HepG2 (cell line): ENCODE results near the gene SYCE1. TPM values are rescaled to one million over a fixed set of nuclear protein-coding genes. Genes with fewer than 3 reads are reported as not detected.

ENCODE experiments used
- ATAC-seq: fragments of 200-7000 bp; cut with Tn5 transposase; 3 replicates; pipeline ENCODE4 v1.9.1; 2020; ENCODE audit warnings: mild to moderate bottlenecking, moderate library complexity
- BruUV-seq: library from RNA; stranded (reverse); fragments of 400-500 nt; replicated peaks from 2 replicates; lab custom pipeline; 2021; lab: Mats Ljungman, UMichigan
- CTCF ChIA-PET: fragments of 300-600 bp; formaldehyde crosslinking; extraction: SDS; loops from one replicate; lab custom pipeline; 2021; ENCODE audit warnings: low total read pairs, inconsistent platforms, low intra/inter-chr PET ratio; lab: Yijun Ruan, JAX
- POLR2A ChIA-PET: fragments of 350-600 bp; sonication (Branson Sonifier 250); formaldehyde crosslinking; loops from one replicate; lab custom pipeline; 2020; ENCODE audit warnings: antibody characterized with exemption, inconsistent platforms; lab: Yijun Ruan, JAX
- DNase-seq: peaks from one replicate; pipeline ENCODE4 v3.0.0-alpha.2; 2015; ENCODE audit warnings: low spot score
- FAIRE-seq: peaks from 3 replicates; lab custom pipeline; 2011; peaks lifted over from hg19 to GRCh38; lab: Jason Lieb, UNC
- H2AFZ ChIP-seq: one replicate; pipeline ENCODE4 v1.6.1; 2011; ENCODE audit warnings: low read length, inconsistent platforms
- H3K27ac ChIP-seq: fragments of 300-600 bp; 3 replicates; pipeline ENCODE4 v1.8.0; 2011; ENCODE audit warnings: mixed run types, mild to moderate bottlenecking, mixed read lengths, low read length, inconsistent platforms; ENCODE audit not compliant: insufficient read depth; ENCODE audit errors: extremely low read length
- H3K27me3 ChIP-seq, 2 experiments: fragments of 200-600 bp in 1 of 2; 2 replicates in 1 of 2; 3 replicates in 1 of 2; pipeline versions ENCODE4 v1.6.0 to v1.8.0; 2011; ENCODE audit warnings: low read length in 2 of 2, mild to moderate bottlenecking in 2 of 2, moderate library complexity in 2 of 2, inconsistent platforms in 1 of 2; ENCODE audit not compliant: insufficient read depth in 2 of 2, control insufficient read depth in 1 of 2
- H3K36me3 ChIP-seq, 2 experiments: fragments of 200-600 bp in 1 of 2; replicated peaks in 1 of 2; 2 replicates in 1 of 2; 3 replicates in 1 of 2; pipeline versions ENCODE4 v1.5.1 to v1.8.0; 2011; ENCODE audit warnings: low read length in 2 of 2, inconsistent platforms in 1 of 2; ENCODE audit not compliant: insufficient read depth in 2 of 2, control insufficient read depth in 1 of 2
- H3K4me1 ChIP-seq: 2 replicates; pipeline ENCODE4 v1.5.1; 2012; ENCODE audit warnings: low read length, inconsistent platforms; ENCODE audit not compliant: insufficient read depth
- H3K4me2 ChIP-seq: 2 replicates; pipeline ENCODE4 v1.6.0; 2011; ENCODE audit warnings: low read depth, low read length, inconsistent platforms
- H3K4me3 ChIP-seq, 3 experiments: fragments of 200-600 bp in 1 of 3; sonication (generic), shearing (Covaris generic) in 1 of 3; replicated peaks in 1 of 3; 2 replicates each; pipeline ENCODE4 v1.5.1; 2011 to 2016; ENCODE audit warnings: low read length in 3 of 3, inconsistent platforms in 2 of 3, low read depth in 2 of 3, mild to moderate bottlenecking in 2 of 3, control low read depth in 1 of 3, mixed read lengths in 1 of 3; ENCODE audit not compliant: insufficient read depth in 1 of 3
- H3K79me2 ChIP-seq: one replicate; pipeline ENCODE4 v1.6.1; 2011; ENCODE audit warnings: low read length, inconsistent platforms; ENCODE audit not compliant: insufficient read depth
- H3K9ac ChIP-seq: 2 replicates; pipeline ENCODE4 v1.6.0; 2011; ENCODE audit warnings: mild to moderate bottlenecking, low read depth, low read length, inconsistent platforms; ENCODE audit not compliant: insufficient read depth
- H3K9me3 ChIP-seq: 2 replicates; pipeline ENCODE4 v1.5.1; 2012; ENCODE audit warnings: mild to moderate bottlenecking, low read length
- H4K20me1 ChIP-seq: 2 replicates; pipeline ENCODE4 v1.6.0; 2011; ENCODE audit warnings: inconsistent platforms, mild to moderate bottlenecking, low read length, moderate library complexity; ENCODE audit not compliant: insufficient read depth
- HNF1B ChIP-seq: sonication (generic); formaldehyde crosslinking; IDR thresholded peaks from 2 replicates; pipeline ENCODE4 v1.5.1; 2020; ENCODE audit warnings: mild to moderate bottlenecking, moderate library complexity, missing genetic modification reagents
- NBN ChIP-seq: fragments of 450-650 bp; conservative IDR thresholded peaks from 2 replicates; pipeline ENCODE4 v1.6.1; 2017
- NCOA5 ChIP-seq: sonication (generic); formaldehyde crosslinking; IDR thresholded peaks from 2 replicates; pipeline ENCODE4 v1.4.0; 2020; ENCODE audit warnings: missing genetic modification reagents
- NR1H2 ChIP-seq: sonication (generic); formaldehyde crosslinking; IDR thresholded peaks from 2 replicates; pipeline ENCODE4 v1.8.1; 2022; ENCODE audit warnings: low read depth, missing genetic modification reagents, borderline replicate concordance
- TBP ChIP-seq: sonication (generic); formaldehyde crosslinking; IDR thresholded peaks from 2 replicates; pipeline ENCODE4 v1.5.0; 2020; ENCODE audit warnings: missing genetic modification reagents
- TRAFD1 ChIP-seq: sonication (generic); formaldehyde crosslinking; IDR thresholded peaks from 2 replicates; pipeline ENCODE4 v1.5.1; 2020; ENCODE audit warnings: missing genetic modification reagents, mild to moderate bottlenecking, borderline replicate concordance
- ZFP91 ChIP-seq: sonication (generic); formaldehyde crosslinking; IDR thresholded peaks from 2 replicates; pipeline ENCODE4 v1.9.0; 2022; ENCODE audit warnings: missing genetic modification reagents, mild to moderate bottlenecking, borderline replicate concordance
- ZNF256 ChIP-seq: sonication (generic); formaldehyde crosslinking; conservative IDR thresholded peaks from 2 replicates; pipeline ENCODE4 v1.4.0; 2020; ENCODE audit warnings: missing genetic modification reagents
- ZNF547 ChIP-seq: sonication (generic); formaldehyde crosslinking; IDR thresholded peaks from 2 replicates; pipeline ENCODE4 v1.5.1; 2020; ENCODE audit warnings: mild to moderate bottlenecking, missing genetic modification reagents
- ZNF883 ChIP-seq: sonication (generic); formaldehyde crosslinking; IDR thresholded peaks from 2 replicates; pipeline ENCODE4 v1.5.1; 2020; ENCODE audit warnings: mild to moderate bottlenecking, missing genetic modification reagents; ENCODE audit errors: not compliant biosample characterization
- WGBS: methylation state at CpG from one replicate; pipeline ENCODE4 v1.1.6; 2017; ENCODE audit warnings: low lambda C conversion rate; 5-methylcytosine and 5-hydroxymethylcytosine counted together
- in situ Hi-C: cut with HindIII; loops from 2 replicates; pipeline ENCODE4 v1.10.0; 2017; ENCODE audit warnings: low pct_unique_long_range_greater_than_20kb; ENCODE audit not compliant: extremely low pct_ligation_motif_present
- intact Hi-C: fragments of 100-400 bp; cut with micrococcal nuclease; formaldehyde crosslinking; loops from one replicate; pipeline ENCODE4 v1.10.0; 2022; ENCODE audit not compliant: unreplicated experiment
- polyA plus RNA-seq, 8 experiments: library from polyadenylated mRNA; depleted of rRNA in 3 of 8; stranded (reverse) in 7 of 8; unstranded in 1 of 8; fragments of >200 nt; fragmentation: Illumina TruSeq in 4 of 8; extraction: Trizol in 4 of 8; gene quantifications; 2 replicates each; pipeline versions ENCODE4 v1.2.1 to v1.2.3, GENCODE V29; 2011 to 2016; ENCODE audit warnings: low read depth in 4 of 8, missing spikeins in 1 of 8, mixed read lengths in 1 of 8; ENCODE audit not compliant: insufficient read depth in 1 of 8
- total RNA-seq, 5 experiments: library from RNA; depleted of rRNA; stranded (reverse); fragments of >200 nt; fragmentation: Illumina TruSeq; extraction: Trizol; gene quantifications; 2 replicates each; pipeline ENCODE4 v1.2.3, GENCODE V29; 2016; ENCODE audit warnings: low read depth in 1 of 5

Gene SYCE1
- total and polyA plus RNA-seq, 2 of the 13 experiments (the other 11 are each of a cell fraction or from before 2014, with no cell fraction given), result not detected

GRCh38 chr10:133614830-133615580 is 49.6 kb upstream of the SYCE1 start:
- intact Hi-C loops, result no loop called here
- 56% methylated on average over 6 of the region's 10 CpGs for WGBS

More at GRCh38 chr10:133614830-133615580, 49.6 kb upstream of the SYCE1 start:
- Histone ChIP-seq H3K36me3 (no peaks in the 10 kb centered on the region), H3K4me3 (no peak overlapping the region), H3K4me1 (no peaks in the 10 kb centered on the region), H3K9ac (no peak overlapping the region), H2AFZ (no peak overlapping the region), H3K4me2 (no peak overlapping the region), H4K20me1 (no peaks in the 10 kb centered on the region), H3K27ac (no peak overlapping the region), H3K27me3 (peaks cover 0 to 19% of the 10 kb centered on the region in 2 experiments; a peak in 3 of 5 replicates), H3K9me3 (no peaks in the 10 kb centered on the region), H3K79me2 (no peaks in the 10 kb centered on the region)
- CTCF ChIA-PET, result no interaction called here
- POLR2A ChIA-PET, result no interaction called here
- FAIRE-seq, result no peak
- in situ Hi-C loops, result no loop called here
- DNase-seq, result no peak
- no TSS peak for BruUV-seq
- no peak for ATAC-seq
- no peak for TF ChIP-seq ZNF883 (CRISPR knock-in tag)
- TF ChIP-seq NR1H2 (CRISPR knock-in tag), result no peak
- no peak for TF ChIP-seq ZNF256 (CRISPR knock-in tag)
- TF ChIP-seq NCOA5 (CRISPR knock-in tag), result no peak
- no peak for TF ChIP-seq ZNF547 (CRISPR knock-in tag)
- no peak for TF ChIP-seq HNF1B (CRISPR knock-in tag)
- no peak for TF ChIP-seq TRAFD1 (CRISPR knock-in tag)
- TF ChIP-seq TBP (CRISPR knock-in tag), result no peak
- no peak for TF ChIP-seq ZFP91 (CRISPR knock-in tag)
- no peak for TF ChIP-seq NBN
